ENCODE measurements around the gene CHPF2.

Gene CHPF2, protein sequence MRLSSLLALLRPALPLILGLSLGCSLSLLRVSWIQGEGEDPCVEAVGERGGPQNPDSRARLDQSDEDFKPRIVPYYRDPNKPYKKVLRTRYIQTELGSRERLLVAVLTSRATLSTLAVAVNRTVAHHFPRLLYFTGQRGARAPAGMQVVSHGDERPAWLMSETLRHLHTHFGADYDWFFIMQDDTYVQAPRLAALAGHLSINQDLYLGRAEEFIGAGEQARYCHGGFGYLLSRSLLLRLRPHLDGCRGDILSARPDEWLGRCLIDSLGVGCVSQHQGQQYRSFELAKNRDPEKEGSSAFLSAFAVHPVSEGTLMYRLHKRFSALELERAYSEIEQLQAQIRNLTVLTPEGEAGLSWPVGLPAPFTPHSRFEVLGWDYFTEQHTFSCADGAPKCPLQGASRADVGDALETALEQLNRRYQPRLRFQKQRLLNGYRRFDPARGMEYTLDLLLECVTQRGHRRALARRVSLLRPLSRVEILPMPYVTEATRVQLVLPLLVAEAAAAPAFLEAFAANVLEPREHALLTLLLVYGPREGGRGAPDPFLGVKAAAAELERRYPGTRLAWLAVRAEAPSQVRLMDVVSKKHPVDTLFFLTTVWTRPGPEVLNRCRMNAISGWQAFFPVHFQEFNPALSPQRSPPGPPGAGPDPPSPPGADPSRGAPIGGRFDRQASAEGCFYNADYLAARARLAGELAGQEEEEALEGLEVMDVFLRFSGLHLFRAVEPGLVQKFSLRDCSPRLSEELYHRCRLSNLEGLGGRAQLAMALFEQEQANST

DNA sequence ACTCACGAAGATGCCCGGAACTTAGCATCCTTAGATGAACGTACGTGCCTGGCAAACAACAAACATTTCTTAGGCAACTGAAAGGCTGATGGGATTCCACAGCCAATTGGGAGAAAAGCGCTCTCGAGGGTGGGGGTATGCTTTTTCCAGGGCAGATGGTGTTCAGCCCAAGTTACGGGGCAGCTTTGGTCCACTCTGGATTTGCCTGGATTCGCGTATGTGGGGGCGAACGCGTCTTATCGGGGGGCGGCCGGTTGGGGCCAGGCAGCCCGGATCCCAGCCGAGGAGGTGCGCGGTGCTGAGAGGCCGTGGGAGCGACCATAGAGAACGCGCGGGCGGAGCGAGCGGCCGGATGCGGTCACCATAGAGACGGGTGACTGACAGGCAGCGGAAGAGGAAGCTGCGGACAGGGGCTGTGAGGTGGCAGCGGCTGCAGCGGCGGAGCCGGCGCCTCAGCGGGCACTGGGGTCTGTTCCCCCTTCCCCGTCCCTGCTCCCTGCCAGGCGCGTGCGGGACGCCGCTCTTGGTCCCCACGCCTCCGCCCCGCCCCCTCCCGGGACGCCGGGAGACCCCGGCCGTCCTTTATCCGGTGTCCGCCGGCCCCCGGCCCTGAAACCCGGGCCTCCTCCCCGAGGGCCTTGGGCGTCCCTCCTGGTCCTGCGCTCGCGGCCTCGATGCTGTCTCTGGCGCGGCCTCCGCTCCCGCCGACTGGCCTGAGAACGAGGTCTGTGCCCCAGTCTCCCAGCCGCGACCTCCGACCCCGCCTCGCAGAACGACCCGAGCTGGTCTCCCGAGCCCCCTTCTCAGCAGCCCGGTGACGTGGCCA, at the start of gene CHPF2:
CHPF2 (plus strand) TSS at position 393 of the 826 bp plus-strand sequence. CDS start 1,529 bp downstream, outside the sequence.
- peak; percentile 91 to 94 for DNase-seq

DNA sequence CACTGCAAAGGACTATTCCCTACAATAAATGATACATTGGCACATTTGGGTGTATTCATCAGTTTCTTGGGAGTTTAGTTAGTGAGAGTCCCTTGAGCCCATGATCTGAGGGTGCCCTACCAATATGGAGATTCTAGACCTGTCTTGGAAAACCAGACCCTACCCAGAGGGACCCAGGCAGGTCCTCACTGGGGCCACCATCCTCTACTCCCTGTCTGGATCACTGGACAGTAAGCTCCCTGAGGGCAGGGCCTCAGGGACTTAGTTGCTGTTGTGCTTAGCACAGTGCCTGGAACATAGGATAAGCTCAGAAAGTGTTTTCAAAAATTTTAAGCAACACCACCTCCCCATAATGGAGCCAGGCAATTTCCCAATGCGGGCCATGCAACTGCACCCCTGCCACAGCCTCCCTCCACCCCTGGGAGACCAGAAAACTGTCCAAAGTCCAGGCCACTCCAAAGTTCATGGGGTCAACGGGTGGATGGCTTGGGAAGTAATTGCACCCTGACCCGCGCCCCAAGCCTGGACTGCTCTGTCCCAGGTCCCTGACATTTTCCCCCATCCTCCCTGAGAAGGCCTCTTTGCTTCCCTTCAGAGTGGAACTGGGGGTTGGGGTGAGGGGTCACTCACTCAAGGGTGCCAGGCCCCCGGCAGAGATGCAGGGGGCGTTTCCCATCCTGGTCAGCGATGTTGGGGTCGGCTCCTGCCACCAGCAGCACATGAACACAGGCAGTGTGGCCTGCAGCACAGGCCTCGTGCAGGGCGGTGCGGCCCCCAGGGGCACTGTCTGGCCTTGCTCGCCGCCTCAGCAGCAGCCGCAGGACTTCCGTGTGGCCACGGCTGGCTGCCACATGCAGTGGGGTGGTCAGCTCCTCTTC, 46.3 kb upstream of the CHPF2 start:
- no peak for DNase-seq

DNA sequence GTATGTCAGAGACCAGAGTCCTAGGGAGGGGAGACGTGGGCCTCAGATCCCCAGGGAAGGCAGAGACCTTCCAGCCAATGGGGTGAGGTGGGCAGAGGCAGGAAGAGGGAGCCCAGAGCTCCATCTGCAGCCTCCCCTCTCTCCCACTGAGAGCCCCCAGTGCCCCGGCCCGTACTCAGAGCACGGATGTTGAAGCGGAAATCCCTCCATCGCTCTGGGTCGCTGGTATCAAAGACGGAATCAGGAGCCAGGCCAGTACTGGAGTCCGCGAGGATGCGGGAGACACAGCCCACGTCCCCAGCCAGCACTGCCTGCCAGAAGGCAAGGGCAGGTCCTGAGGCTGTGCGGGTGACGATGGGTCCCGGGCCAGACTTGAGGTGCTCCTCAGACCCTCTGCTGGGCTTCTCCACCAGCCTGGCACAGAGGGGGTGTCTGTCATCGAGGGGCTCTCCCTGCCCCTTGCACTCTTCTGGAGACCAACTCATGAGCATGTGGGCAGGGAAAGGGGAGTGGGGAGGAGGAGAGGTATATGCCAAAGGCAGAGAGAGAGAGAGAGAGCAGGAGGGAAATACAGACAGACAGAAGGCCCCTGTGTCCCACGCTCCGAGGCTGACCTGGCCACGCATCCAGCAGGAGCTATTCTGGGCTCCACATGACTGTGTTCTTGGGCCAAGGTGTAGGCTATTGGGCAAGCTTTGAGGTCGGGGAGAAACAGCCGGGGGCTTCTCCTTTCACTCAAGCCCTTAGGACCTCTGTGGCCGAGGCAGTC, 45.5 kb upstream of the CHPF2 start, which contains the start of gene ASB10:
ASB10 (minus strand) TSS at position 611 of the 769 bp plus-strand sequence; CDS start at position 491, 120 bp downstream.
- DNase-seq = no peak

DNA sequence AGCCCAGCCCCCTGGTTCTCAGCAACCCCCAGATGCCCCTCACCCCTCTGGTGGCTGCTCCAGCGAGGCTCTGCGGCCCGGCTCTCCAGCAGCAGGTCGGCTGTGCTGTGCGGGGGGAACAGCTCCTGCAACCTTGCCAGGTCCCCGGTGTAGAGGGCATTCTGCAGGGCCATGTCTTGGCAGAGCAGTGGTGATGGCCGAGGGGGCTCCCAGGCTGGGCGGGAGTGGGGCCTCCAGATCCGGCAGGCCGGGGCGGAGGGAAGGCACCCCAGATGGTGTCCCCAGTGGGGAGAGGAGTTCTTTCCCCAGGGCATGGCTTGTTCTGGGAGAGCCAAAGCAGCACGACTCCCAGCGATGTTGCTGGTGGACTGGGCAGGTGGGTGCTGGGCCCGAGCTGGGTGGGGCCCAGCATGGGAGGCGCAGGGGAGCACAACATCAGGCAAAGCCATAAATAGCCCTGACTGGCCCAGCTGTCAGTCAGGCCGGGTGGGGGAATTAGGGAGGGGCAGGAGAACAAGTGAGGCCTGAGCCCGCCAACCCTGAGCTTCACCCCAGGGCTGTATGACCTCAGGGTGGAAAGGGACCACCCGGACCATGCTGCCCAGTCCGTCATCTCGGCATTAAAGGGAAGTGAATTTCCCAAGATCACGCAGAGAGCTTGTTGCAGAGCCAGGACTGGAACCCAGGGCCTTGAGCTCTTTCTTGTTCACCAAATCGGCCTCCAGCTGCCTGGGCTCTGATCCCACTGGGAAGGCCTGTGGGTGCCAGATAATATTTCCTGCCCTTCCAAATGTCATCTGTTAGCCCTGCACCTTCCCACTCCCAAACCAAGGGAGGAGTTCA, 44.7 kb upstream of the CHPF2 start:
- DNase-seq = no peak

DNA sequence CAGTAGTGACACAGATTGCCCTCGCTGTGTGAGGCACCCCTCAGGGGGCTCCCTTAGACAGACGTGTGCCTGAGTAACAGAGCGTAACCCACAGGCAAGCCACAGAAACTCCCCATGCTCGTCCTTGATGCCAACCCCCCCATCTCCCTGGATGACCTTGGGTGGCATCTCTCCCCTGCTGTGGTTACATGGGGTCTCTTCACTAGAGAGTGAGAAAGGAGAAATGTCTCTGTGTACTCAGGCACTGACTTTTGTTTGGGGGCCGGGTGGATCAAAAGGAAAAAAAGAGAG, 44.1 kb upstream of the CHPF2 start:
- no peak for DNase-seq

DNA sequence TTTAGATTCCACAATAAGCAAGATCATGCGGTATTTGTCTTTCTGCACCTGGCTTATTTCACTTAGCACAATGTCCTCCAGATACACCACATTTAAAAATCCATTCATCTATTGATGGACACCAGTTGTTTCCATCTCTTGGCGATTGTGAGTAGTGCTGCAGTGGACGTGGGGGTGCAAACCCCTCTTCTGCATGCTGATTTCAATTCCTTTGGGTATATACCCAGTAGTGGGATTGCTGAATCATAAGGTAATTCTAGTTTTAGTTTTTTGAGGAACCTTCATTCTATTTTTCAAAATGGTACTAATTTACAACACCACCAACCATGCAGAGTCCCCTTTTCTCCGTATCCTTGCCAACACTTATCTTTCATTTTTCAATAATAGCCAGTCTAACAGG, 43.2 kb upstream of the CHPF2 start:
- no peak for DNase-seq

DNA sequence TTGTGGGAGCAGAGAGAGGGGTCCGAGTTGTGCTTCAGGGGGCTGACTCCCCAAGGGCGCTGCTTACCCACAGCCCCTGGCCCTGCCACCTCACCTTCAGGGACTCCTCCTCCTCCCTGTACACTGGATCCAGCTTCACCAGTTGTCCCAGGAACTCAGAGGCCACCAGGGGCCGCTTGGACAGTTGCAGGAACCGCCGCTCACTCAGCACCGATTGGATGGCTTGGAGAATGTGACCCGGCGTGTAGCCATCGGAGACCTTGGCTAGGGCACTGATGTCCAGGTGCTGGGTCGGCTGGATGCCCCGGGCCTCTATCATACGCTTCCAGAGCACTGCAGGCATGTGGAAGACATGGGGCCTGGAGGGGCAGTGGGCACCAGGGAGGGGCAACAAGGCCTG, 40.7 kb upstream of the CHPF2 start:
- DNase-seq = no peak

DNA sequence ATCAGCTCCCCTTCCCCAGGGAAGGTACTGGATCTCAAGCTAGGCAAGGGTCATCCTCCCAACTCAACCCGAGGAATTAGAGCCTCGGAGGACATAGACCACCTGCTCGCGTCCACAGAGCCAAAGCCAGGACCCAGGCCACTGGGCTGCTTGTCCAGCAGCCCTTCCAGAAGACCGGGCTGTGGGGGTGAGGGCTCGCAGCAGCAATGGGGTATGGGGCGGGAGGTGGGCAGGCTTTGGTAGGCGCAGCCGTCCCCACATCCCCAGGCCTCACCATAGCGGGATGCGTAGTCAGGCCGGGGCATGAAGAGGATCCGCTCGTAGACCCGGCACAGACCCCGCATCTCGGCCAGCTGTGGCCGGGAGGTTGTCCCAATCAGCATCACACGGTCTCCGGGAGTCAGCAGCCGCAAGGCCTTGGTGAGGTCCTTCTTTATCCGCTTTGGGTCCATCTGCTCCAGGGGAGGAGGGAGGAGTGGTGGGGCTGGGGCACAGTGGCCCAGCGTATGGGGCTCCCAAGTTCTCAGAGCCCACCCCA, 40.2 kb upstream of the CHPF2 start:
- no peak for DNase-seq

DNA sequence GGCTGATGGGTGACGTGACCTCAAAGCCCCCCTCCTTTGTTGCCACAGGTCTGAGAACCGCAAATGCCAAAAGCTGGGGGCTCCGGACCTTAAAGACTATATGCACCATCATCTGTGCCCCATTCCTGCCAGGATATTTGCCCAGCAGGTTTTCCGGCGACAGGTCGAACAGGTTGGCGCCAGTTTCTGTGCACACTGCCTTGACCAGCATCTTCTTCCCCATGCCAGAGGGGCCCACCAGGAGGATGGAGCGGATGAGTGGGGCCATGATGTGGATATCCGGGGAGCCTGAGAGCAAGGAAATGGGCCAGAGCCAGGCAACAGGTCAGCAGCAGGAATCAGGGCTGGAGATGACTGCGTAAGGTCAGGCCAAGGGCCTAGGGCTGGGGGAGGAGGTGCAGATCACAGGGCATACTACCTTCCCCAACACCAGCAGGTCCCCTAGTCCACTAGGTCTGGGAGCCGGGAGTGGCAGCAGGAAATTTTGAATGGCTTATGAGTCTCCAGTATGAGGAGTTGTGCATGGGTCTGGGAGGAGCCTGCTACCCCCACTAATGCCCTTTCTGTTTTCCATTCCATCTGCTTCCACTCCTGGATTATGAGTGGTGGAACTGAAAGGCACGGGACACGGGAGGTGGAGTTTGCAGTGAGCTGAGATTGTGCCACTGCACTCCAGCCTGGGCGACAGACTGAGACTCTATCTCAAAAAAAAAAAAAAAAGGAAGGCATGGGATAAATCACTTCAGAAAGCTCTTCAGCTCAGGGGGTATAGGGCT, 38.9 kb upstream of the CHPF2 start:
- no peak for DNase-seq

DNA sequence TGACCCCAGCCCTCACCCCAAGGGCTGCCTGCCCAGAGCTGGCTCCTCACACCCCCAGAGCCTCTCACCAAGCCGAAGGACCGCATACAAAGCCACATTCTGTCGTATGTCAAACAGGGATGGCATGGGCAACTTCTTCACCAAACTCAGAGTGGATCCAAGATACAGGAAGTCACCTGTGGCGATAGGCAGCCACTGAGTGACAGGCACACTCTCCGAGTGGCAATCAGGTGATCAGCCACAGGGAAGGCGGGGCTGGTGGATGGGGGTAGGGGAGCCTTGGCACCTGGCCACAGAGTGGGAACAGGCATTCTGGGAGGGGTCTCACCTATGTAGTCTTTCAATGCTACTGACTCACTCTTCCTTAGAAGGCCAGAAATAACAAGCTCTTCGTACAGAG, 38.1 kb upstream of the CHPF2 start:
- DNase-seq = no peak

DNA sequence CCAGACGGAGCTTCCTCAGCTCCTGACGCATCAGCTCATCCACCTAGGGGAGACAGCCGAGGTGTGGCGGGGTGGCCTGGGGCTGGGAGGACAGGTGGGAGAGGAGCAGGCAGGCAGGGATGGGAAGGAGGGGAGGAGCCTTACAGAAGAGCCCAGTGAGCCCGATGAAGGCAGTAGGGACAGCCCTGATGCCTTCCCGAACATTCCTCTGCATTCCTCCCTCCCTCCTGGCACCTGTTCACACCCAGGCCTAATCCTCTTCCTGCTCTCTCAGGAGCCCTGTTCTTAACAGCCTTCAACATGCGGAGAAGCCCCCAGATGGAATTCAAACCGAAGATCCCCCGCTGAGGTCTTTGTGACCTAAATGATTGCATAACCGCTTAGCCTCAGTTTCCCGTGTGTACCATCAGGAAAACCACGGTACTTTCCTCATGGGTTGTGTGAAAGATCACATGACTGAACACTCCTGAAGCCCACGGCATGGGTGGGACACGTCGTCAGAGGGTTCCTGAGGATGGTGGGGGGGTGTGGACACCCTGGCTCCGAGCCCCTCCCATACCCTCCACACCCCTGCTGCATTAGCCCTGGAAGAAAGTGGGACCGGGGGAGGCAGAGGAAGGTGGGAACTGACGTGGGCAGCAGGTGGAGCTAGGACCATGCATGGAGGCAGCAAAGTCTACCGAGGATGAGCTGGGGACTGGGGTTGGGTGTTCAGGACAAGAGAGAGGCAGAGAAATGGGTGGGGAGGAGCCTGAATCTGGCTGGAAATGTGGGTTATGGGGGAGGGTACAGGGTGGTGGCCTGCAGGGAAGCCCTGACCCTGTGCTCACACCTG, 36.5 kb upstream of the CHPF2 start:
- no peak for DNase-seq

DNA sequence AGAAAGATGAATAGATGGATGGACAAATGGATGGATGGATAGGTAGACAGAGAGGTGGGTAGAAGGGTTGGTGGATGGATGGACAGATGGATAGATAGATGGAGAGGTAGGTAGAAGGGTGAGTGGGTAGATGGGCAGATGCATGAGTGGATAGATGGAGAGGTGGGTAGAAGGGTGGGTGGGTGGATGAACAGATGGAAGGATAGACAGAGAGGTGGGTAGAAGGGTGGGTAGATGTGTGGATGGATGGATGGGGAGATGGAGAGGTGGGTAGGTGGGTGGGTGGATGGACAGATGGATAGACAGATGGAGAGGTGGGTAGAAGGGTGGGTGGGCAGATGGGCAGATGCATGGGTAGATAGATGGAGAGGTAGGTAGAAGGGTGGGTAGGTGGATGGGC, 34.4 kb upstream of the CHPF2 start:
- no peak for DNase-seq

DNA sequence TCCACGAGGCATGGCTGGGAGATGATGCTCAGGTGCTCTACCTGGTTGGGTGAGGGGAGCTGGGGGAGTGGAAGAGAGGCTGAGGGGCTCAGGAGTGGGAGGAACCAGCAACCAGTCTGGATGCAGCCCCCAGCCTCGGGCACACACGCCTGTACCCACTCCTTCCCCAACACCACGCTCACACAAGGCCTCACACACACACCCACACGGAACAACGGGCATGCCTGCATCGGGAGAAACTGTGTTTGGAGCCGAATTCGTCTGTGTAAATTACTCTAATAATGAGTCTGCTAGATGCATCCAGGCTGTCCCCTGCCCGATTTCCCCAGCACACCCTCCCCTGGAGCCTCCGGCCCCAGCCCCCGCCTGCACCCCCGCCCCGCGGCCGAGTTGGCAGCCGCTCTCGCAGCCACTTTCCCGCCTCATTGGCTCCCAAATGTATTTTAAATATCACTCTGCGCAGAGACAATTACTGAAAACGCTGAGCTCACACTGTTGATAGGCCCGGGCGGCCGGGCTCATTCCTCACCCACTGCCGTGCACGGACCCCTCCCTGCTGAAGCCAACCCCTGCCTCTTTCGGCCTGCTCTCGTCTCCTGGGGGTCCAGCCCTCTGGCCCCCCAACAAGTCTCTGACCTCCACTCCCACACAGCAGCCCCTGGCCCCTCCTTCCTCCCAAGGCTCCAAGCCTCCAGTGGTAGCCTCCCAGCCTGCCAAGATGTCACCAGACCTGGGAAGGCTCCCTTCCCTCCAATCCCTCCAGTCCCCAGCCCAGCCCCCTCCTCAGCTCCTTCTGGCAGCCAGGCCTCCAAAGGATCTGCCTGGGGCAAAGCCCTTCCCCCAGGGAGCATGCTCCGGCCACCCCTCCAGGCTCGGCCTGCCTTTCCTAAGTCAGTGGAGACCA, 33.1 kb upstream of the CHPF2 start:
- DNase-seq = no peak

DNA sequence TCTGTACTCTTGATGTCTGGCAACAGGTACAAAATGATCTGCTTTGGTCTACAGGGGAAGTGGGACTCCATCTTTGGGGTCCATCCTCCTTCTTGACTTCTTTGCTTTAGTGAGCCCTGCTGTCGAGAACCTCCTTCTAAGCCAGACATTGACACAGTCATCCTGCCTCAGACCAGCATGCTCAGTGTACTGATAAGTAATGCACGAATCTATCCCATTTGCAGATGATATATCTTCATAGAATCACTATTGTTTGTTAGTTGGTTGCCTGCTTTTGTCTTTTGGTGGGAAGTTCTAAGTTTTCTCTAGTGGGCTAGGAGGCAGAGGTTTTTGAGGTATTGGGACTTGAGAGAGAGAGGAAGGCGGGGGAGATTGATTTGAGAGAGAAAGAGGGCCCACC, 30.9 kb upstream of the CHPF2 start:
- no peak for DNase-seq

DNA sequence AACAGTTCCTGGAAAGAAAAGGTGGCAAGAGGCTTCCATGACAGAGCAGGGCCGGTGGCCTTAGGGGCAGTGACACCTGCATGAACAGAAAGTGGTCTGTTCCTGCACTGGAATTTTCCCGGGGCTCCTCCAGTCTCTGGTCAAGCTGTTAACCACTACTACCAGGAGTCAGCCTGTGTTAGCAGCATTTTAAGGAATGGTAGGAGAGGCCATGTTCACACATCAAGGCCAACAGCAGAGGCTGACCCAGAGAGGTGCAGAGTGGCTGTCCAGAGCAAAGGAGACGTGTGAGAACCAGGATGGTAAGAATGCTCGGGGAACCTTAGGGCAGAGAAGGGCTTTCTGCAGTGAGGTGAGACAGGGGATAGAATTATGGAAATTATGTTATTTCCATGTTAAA, 30.5 kb upstream of the CHPF2 start:
- no peak for DNase-seq

DNA sequence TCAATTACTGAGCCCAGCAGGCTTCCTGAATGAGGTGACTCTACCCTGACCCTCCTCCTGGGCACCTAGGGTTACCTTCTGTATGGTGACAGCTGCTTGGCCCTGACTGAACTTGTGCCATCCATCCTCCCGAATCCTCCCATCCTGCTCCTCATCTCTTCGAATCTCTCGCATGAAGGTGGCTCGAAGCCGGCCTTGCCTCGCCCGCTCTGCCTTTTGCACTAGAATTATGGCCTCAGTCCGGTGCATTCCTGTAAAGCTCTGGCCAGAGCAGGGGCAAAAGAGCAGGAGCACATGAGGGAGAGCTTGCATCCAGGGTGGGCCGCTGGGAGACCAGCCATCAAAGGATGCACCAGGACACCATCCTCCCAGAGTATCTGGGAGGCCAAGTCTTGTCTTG, 29.4 kb upstream of the CHPF2 start:
- DNase-seq = no peak

DNA sequence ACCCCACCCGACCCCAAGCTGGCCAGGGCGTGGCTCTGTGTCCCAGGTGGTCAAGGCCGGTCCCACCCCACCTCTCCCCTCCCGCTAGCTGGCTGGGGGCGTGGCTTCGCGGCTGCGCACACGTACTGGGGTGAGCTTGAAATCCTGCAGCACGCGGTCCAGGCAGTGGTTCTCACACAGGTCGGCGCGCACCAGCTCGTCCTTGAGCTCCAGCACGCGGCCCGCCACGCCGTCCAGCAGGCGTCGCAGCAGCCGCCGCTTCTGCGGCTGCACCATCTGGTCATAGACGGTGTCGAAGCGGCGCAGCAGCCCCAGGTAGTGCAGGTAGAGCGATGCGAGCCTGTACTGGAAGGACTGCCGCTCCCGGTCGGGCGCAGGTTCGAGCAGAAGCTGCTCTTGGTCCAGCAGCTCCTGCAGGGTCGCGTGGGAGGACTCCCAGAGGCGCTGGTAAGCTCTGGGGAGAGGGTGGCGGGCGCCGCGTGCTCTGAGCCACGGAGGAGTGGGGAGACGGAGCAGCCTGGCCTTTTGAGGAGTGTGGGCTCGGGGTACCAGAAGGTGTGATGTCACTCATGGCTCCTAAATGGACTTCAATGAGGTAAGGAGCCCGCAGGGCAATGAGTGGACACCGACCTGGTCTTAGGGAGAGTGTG, 27.8 kb upstream of the CHPF2 start:
- no peak for DNase-seq

Measured in activated CD4-positive, alpha-beta T cell treated with anti-CD3 and anti-CD28 coated beads, Interleukin-2, amount 50 U/mL, for 48 hours (primary cell).